Upper lobe of right lung (tissue), 1 donor: ENCODE results near the gene FILIP1L. TPM values are rescaled to one million over a fixed set of nuclear protein-coding genes. Genes with fewer than 3 reads are reported as not detected.

Source experiments
- ATAC-seq: fragments of 200-7000 bp; cut with Tn5 transposase; one replicate; pipeline ENCODE4 v1.9.1; 2020; ENCODE audit warnings: mild to moderate bottlenecking, moderate library complexity
- DNase-seq: peaks from one replicate; pipeline ENCODE4 v3.0.0-alpha.2; 2020
- H3K27ac ChIP-seq: fragments of 200-600 bp; one replicate; pipeline ENCODE4 v1.8.0; 2022
- H3K27me3 ChIP-seq: fragments of 200-600 bp; one replicate; pipeline ENCODE4 v1.8.0; 2022; ENCODE audit warnings: mild to moderate bottlenecking
- H3K36me3 ChIP-seq: fragments of 200-600 bp; one replicate; pipeline ENCODE4 v1.8.0; 2022
- H3K4me1 ChIP-seq: fragments of 200-600 bp; one replicate; pipeline ENCODE4 v1.8.0; 2022
- H3K4me3 ChIP-seq: fragments of 200-600 bp; one replicate; pipeline ENCODE4 v1.8.0; 2022; ENCODE audit warnings: mild to moderate bottlenecking
- H3K9me3 ChIP-seq: fragments of 200-600 bp; one replicate; pipeline ENCODE4 v1.8.0; 2022
- CTCF ChIP-seq: fragments of 200-600 bp; IDR thresholded peaks from one replicate; pipeline ENCODE4 v1.8.0; 2022; ENCODE audit warnings: antibody characterized with exemption
- intact Hi-C: fragments of 100-400 bp; cut with DNase I; formaldehyde crosslinking; loops from one replicate; pipeline ENCODE4 v1.11.0; 2022
- long read RNA-seq: library from polyadenylated mRNA; unstranded; transcript quantifications from one replicate; pipeline ENCODE4 v2.0.0, GENCODE V29; 2021
- total RNA-seq: library from RNA; stranded (reverse); fragmentation: NEBNext Ultra II Directional; extraction: Animal tissue kit (Norgen Biotek cat#: 25700); gene quantifications from one replicate; pipeline ENCODE4 v1.2.1, GENCODE V29; 2021
- donor health status: DM: no; HTN: yes; CAD: no; lungs with severe emphysema.

The FILIP1L gene
- 43.2 TPM for total RNA-seq
- long read RNA-seq, transcript FILIP1L-203 (2 exons, 3,280 nt), result major isoform, 94 of 112 reads
- long read RNA-seq, partial matches to known transcripts, result 0 of 112 reads
- long read RNA-seq, other reads (novel, unspliced or antisense), result 17 of 112 reads

GRCh38 chr3:100114413-100115030, at the start of gene FILIP1L:
TSS of gene FILIP1L (minus strand) at chr3:100114501.
- intact Hi-C loops, result no loop called here
- DNase-seq, result no peak
- Histone ChIP-seq H3K27me3 (no peaks in the 10 kb centered on the region), H3K36me3 (no peaks in the 10 kb centered on the region), H3K4me1 (no peaks in the 10 kb centered on the region), H3K27ac (no peak within 1 kb of the TSS), H3K9me3 (no peaks in the 10 kb centered on the region), H3K4me3 (no peak within 1 kb of the TSS)
- TF ChIP-seq CTCF, result no peak
- no peak for ATAC-seq

- H3K4me1 ChIP-seq, result peaks cover 9% of the 10 kb centered on the region
- ATAC-seq, result no peak
- H3K27me3 ChIP-seq, result no peaks in the 10 kb centered on the region
- intact Hi-C loops, result no loop called here
- no peak for DNase-seq
- no peak overlapping the region for H3K27ac ChIP-seq
- H3K9me3 ChIP-seq, result no peaks in the 10 kb centered on the region
- H3K36me3 ChIP-seq, result no peaks in the 10 kb centered on the region
- no peak for TF ChIP-seq CTCF
- H3K4me3 ChIP-seq, result no peak overlapping the region
These were observed 49.5 kb upstream of the FILIP1L start for GRCh38 chr3:100163787-100164186.

- no peak overlapping the region for H3K27ac ChIP-seq
- no peak for DNase-seq
- no peaks in the 10 kb centered on the region for H3K36me3 ChIP-seq
- H3K27me3 ChIP-seq, result no peaks in the 10 kb centered on the region
- H3K9me3 ChIP-seq, result peaks cover 2% of the 10 kb centered on the region
- H3K4me1 ChIP-seq, result peaks cover 10% of the 10 kb centered on the region
- intact Hi-C loops, result no loop called here
- no peak overlapping the region for H3K4me3 ChIP-seq
- ATAC-seq, result no peak
- TF ChIP-seq CTCF, result no peak
These were observed 46.2 kb upstream of the FILIP1L start for GRCh38 chr3:100160521-100160920.

- DNase-seq, result no peak
- H3K27ac ChIP-seq, result peak overlapping the region; percentile 37
- H3K4me1 ChIP-seq, result peaks cover 10% of the 10 kb centered on the region
- no peak overlapping the region for H3K4me3 ChIP-seq
- no peaks in the 10 kb centered on the region for H3K27me3 ChIP-seq
- intact Hi-C loops, result no loop called here
- TF ChIP-seq CTCF, result no peak
- no peak for ATAC-seq
- peaks cover 8% of the 10 kb centered on the region for H3K9me3 ChIP-seq
- no peaks in the 10 kb centered on the region for H3K36me3 ChIP-seq
These were observed 45.2 kb upstream of the FILIP1L start for GRCh38 chr3:100159331-100160153.

GRCh38 chr3:100158918-100159330, 44.6 kb upstream of the FILIP1L start:
- Histone ChIP-seq H3K9me3 (peaks cover 8% of the 10 kb centered on the region), H3K4me1 (peaks cover 10% of the 10 kb centered on the region), H3K27me3 (no peaks in the 10 kb centered on the region), H3K36me3 (no peaks in the 10 kb centered on the region), H3K4me3 (no peak overlapping the region), H3K27ac (no peak overlapping the region)
- TF ChIP-seq CTCF, result no peak
- no peak for ATAC-seq
- DNase-seq, result no peak
- intact Hi-C loops, result no loop called here
